Neural progenitor cell (in vitro differentiated cells): ENCODE measurements around the gene NDUFS6. TPM values are rescaled to one million over a fixed set of nuclear protein-coding genes. Genes with fewer than 3 reads are reported as not detected.

Source experiments
- DNase-seq: peaks from one replicate; pipeline ENCODE4 v3.0.0-alpha.2; 2016; ENCODE audit warnings: low spot score
- H2AFZ ChIP-seq: fragments of 200-600 bp; sonication (generic); replicated peaks from 2 replicates; pipeline ENCODE4 v1.6.1; 2016; ENCODE audit warnings: antibody characterized with exemption
- H3F3A ChIP-seq: fragments of 200-600 bp; sonication (generic); 2 replicates; pipeline ENCODE4 v1.6.1; 2016; ENCODE audit warnings: antibody characterized with exemption, low read depth
- H3K27ac ChIP-seq: fragments of 200-600 bp; sonication (generic); 2 replicates; pipeline ENCODE4 v1.5.1; 2016; ENCODE audit warnings: mild to moderate bottlenecking
- H3K27me3 ChIP-seq: fragments of 200-600 bp; sonication (generic); 2 replicates; pipeline ENCODE4 v1.6.1; 2016; ENCODE audit warnings: mild to moderate bottlenecking, moderate library complexity
- H3K36me3 ChIP-seq: fragments of 200-600 bp; sonication (generic); 2 replicates; pipeline ENCODE4 v1.5.1; 2016
- H3K4me1 ChIP-seq: fragments of 200-600 bp; sonication (generic); 2 replicates; pipeline ENCODE4 v1.6.1; 2016; ENCODE audit warnings: mixed run types
- H3K4me2 ChIP-seq: fragments of 200-600 bp; sonication (generic); 2 replicates; pipeline ENCODE4 v1.6.1; 2016
- H3K4me3 ChIP-seq: fragments of 200-600 bp; sonication (generic); 2 replicates; pipeline ENCODE4 v1.5.1; 2016
- H3K79me2 ChIP-seq: fragments of 200-600 bp; sonication (generic); 2 replicates; pipeline ENCODE4 v1.6.1; 2016; ENCODE audit warnings: low read depth
- H3K9ac ChIP-seq: fragments of 200-600 bp; sonication (generic); 2 replicates; pipeline ENCODE4 v1.6.1; 2016
- H3K9me3 ChIP-seq: fragments of 200-600 bp; sonication (generic); 2 replicates; pipeline ENCODE4 v1.5.1; 2016; ENCODE audit warnings: low read depth
- H4K20me1 ChIP-seq: fragments of 200-600 bp; sonication (generic); 2 replicates; pipeline ENCODE4 v1.6.1; 2016; ENCODE audit warnings: low read depth
- H3K27ac Mint-ChIP-seq: 3 replicates; pipeline ENCODE4 v1.8.0; 2021; ENCODE audit warnings: mixed read lengths
- H3K27me3 Mint-ChIP-seq: 2 replicates; pipeline ENCODE4 v1.8.0; 2022; ENCODE audit warnings: low read depth, mild to moderate bottlenecking, inconsistent platforms, moderate library complexity, mixed read lengths; ENCODE audit not compliant: insufficient read depth
- H3K36me3 Mint-ChIP-seq: 3 replicates; pipeline ENCODE4 v1.8.0; 2021; ENCODE audit warnings: mixed read lengths
- H3K4me1 Mint-ChIP-seq: 3 replicates; pipeline ENCODE4 v1.8.0; 2021; ENCODE audit warnings: mixed read lengths
- H3K4me3 Mint-ChIP-seq: 3 replicates; pipeline ENCODE4 v1.8.0; 2021; ENCODE audit warnings: mild to moderate bottlenecking, moderate library complexity, mixed read lengths
- H3K9me3 Mint-ChIP-seq: 3 replicates; pipeline ENCODE4 v1.8.0; 2020; ENCODE audit warnings: mixed read lengths
- EZH2 ChIP-seq: fragments of 200-600 bp; sonication (generic); IDR thresholded peaks from 2 replicates; pipeline ENCODE4 v1.6.1; 2017; ENCODE audit warnings: antibody characterized with exemption, mild to moderate bottlenecking, moderate library complexity
- EZH2phosphoT487 ChIP-seq: fragments of 200-600 bp; sonication (generic); IDR thresholded peaks from 2 replicates; pipeline ENCODE4 v1.6.1; 2017; ENCODE audit warnings: antibody characterized with exemption
- total RNA-seq: library from RNA; depleted of rRNA; stranded (reverse); fragments of >200 nt; gene quantifications from 2 replicates; pipeline ENCODE4 v1.2.3, GENCODE V29; 2015; ENCODE audit warnings: low replicate concordance
- TF ChIP-seq, protein P1 (sequence below): fragments of 200-600 bp; sonication (generic); IDR thresholded peaks from 2 replicates; pipeline ENCODE4 v1.5.1; 2017; ENCODE audit warnings: antibody characterized with exemption, mild to moderate bottlenecking

The NDUFS6 gene
- total RNA-seq, 1 donor from 2014 or later, result 54.2 TPM

DNA sequence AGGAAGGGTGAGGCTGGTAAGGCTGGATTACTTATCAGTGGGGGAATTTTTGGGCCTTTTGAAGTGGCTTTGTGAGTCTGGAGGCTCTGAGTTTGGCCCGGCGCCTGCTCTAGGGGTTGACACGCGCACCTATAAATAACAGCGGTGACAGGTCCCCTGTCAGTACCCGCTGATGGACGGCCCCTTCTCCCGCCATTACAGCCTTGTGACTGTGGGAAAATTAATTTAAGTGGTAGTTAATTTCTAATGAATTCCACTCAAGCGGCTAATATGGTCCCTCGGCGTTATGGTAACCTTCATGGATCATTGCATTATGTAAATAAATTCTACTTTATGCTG, 18.0 kb upstream of the NDUFS6 start:
- Mint-ChIP-seq H3K27ac (peak overlapping the region; percentile 67), H3K4me3 (no peak overlapping the region)

GRCh38 chr5:1784197-1785050, 16.8 kb upstream of the NDUFS6 start:
- no peak for DNase-seq
- no peaks in the 10 kb centered on the region for H3K27me3 ChIP-seq
- Mint-ChIP-seq H3K36me3 (no peaks in the 10 kb centered on the region), H3K9me3 (no peaks in the 10 kb centered on the region), H3K4me3 (no peak overlapping the region), H3K27ac (peak overlapping the region; percentile 51), H3K4me1 (peaks cover 21% of the 10 kb centered on the region), H3K27me3 (peaks cover 3% of the 10 kb centered on the region)
- H3K4me3 ChIP-seq, result no peak overlapping the region
- no peaks in the 10 kb centered on the region for H3K9me3 ChIP-seq
- no peaks in the 10 kb centered on the region for H3K79me2 ChIP-seq
- no peaks in the 10 kb centered on the region for H3K4me1 ChIP-seq
- H3K9ac ChIP-seq, result no peak overlapping the region
- H3F3A ChIP-seq, result no peaks in the 10 kb centered on the region
- no peak overlapping the region for H3K27ac ChIP-seq
- no peak for TF ChIP-seq EZH2
- TF ChIP-seq EZH2phosphoT487, result no peak
- TF ChIP-seq, protein P1, sequence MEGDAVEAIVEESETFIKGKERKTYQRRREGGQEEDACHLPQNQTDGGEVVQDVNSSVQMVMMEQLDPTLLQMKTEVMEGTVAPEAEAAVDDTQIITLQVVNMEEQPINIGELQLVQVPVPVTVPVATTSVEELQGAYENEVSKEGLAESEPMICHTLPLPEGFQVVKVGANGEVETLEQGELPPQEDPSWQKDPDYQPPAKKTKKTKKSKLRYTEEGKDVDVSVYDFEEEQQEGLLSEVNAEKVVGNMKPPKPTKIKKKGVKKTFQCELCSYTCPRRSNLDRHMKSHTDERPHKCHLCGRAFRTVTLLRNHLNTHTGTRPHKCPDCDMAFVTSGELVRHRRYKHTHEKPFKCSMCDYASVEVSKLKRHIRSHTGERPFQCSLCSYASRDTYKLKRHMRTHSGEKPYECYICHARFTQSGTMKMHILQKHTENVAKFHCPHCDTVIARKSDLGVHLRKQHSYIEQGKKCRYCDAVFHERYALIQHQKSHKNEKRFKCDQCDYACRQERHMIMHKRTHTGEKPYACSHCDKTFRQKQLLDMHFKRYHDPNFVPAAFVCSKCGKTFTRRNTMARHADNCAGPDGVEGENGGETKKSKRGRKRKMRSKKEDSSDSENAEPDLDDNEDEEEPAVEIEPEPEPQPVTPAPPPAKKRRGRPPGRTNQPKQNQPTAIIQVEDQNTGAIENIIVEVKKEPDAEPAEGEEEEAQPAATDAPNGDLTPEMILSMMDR, result no peak
- no peak overlapping the region for H2AFZ ChIP-seq
- H3K4me2 ChIP-seq, result no peak overlapping the region
- no peaks in the 10 kb centered on the region for H3K36me3 ChIP-seq
- no peaks in the 10 kb centered on the region for H4K20me1 ChIP-seq

More for the DNA sequence above, 18.0 kb upstream of the NDUFS6 start:
- H3K9ac ChIP-seq, result no peak overlapping the region
- H3K4me1 Mint-ChIP-seq, result peaks cover 17% of the 10 kb centered on the region
- no peaks in the 10 kb centered on the region for H3K9me3 Mint-ChIP-seq
- no peaks in the 10 kb centered on the region for H3F3A ChIP-seq
- H3K27me3 Mint-ChIP-seq, result peaks cover 3% of the 10 kb centered on the region
- peaks cover 4% of the 10 kb centered on the region for H3K4me1 ChIP-seq
- H4K20me1 ChIP-seq, result no peaks in the 10 kb centered on the region
- TF ChIP-seq EZH2phosphoT487, result no peak
- TF ChIP-seq, protein P1, result no peak
- TF ChIP-seq EZH2, result no peak
- H3K36me3 Mint-ChIP-seq, result no peaks in the 10 kb centered on the region
- H3K27ac ChIP-seq, result no peak overlapping the region
- H3K9me3 ChIP-seq, result no peaks in the 10 kb centered on the region
- no peak overlapping the region for H3K4me2 ChIP-seq
- no peaks in the 10 kb centered on the region for H3K79me2 ChIP-seq
- DNase-seq, result no peak
- H2AFZ ChIP-seq, result no peak overlapping the region
- no peak overlapping the region for H3K4me3 ChIP-seq
- H3K27me3 ChIP-seq, result no peaks in the 10 kb centered on the region
- H3K36me3 ChIP-seq, result no peaks in the 10 kb centered on the region

DNA sequence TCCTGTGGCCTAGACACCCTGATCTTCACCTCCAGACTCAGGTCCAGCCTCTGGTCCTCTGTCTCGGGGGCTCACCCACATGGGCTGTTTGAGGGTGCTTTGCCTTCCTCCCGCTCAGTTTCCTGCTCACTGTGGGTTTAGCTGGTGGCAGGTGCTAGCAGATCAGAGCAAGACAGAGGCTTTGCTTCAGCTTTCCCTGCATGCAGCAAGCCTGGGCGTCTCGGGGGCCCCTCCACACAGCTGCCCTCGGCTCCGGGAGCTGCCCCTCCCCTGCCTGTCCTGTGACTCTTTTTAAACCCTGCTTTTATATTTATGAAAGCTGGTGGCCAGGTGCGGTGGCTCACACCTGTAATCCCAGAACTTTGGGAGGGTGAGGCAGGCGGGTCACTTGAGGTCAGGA, 16.1 kb upstream of the NDUFS6 start:
- H2AFZ ChIP-seq, result no peak overlapping the region
- H3K4me2 ChIP-seq, result no peak overlapping the region
- no peak overlapping the region for H3K9ac ChIP-seq
- Mint-ChIP-seq H3K27ac (no peak overlapping the region), H3K9me3 (no peaks in the 10 kb centered on the region), H3K4me1 (peaks cover 27% of the 10 kb centered on the region), H3K4me3 (no peak overlapping the region), H3K36me3 (no peaks in the 10 kb centered on the region), H3K27me3 (peaks cover 3% of the 10 kb centered on the region)
- H4K20me1 ChIP-seq, result no peaks in the 10 kb centered on the region
- H3K4me1 ChIP-seq, result peaks cover 4% of the 10 kb centered on the region
- H3K27ac ChIP-seq, result no peak overlapping the region
- no peaks in the 10 kb centered on the region for H3K36me3 ChIP-seq
- H3F3A ChIP-seq, result peaks cover 6% of the 10 kb centered on the region
- H3K27me3 ChIP-seq, result no peaks in the 10 kb centered on the region
- H3K9me3 ChIP-seq, result no peaks in the 10 kb centered on the region
- no peaks in the 10 kb centered on the region for H3K79me2 ChIP-seq
- DNase-seq, result no peak
- no peak overlapping the region for H3K4me3 ChIP-seq
- no peak for TF ChIP-seq EZH2
- TF ChIP-seq, protein P1, result no peak
- TF ChIP-seq EZH2phosphoT487, result no peak
